ENCODE results near the gene LCOR.

The LCOR gene

GRCh38 chr10:96988426-96988825 is 156.3 kb downstream of the LCOR start:
- DNase-seq: no peak

DNA sequence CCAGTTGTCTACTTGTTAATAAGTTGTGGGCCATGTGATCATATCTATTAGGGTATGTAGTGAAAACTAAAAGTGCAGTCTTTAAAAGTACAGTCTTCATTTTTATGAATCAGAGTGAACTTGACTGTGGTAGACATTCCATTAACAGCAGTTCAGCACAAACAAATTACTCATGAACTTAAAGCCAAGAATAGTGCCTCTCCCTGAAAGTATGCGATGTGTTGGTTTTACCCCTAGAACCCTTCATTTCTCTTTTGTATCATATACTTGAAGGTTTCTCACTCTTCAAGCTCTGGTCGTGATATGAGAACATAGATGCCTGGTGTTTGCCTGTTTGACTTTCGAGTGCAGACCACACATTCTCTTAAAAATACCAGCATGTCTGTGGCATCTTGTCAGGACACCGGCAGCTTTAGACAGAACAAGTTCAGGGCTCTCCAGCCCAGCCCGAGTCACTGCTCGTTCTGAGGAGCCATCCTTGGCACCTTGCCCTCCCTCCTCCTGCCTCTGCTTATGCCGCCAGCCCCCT is 159.3 kb downstream of the LCOR start:
- no peak for DNase-seq

DNA sequence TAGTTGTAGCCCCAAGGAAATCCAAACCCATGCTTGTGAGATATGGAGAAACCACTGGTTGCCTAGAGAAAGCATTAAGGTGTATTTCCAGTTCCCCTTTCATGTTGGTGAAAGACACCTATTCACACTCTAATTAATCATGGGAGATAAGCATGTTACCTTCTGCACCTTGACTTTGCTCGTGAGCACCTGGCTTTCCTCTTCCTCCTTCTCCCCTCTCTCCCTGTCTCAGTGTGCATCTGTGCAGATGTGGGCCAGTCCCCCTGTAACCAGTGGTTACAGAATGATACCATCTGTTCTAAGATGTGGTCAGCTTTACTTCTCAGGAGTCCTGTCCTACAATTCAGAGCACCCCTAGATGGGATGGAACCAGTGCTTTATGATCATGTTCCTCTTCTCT is 160.6 kb downstream of the LCOR start:
- DNase-seq: no peak

GRCh38 chr10:96995851-96996250 is 163.8 kb downstream of the LCOR start:
- DNase-seq: no peak

DNA sequence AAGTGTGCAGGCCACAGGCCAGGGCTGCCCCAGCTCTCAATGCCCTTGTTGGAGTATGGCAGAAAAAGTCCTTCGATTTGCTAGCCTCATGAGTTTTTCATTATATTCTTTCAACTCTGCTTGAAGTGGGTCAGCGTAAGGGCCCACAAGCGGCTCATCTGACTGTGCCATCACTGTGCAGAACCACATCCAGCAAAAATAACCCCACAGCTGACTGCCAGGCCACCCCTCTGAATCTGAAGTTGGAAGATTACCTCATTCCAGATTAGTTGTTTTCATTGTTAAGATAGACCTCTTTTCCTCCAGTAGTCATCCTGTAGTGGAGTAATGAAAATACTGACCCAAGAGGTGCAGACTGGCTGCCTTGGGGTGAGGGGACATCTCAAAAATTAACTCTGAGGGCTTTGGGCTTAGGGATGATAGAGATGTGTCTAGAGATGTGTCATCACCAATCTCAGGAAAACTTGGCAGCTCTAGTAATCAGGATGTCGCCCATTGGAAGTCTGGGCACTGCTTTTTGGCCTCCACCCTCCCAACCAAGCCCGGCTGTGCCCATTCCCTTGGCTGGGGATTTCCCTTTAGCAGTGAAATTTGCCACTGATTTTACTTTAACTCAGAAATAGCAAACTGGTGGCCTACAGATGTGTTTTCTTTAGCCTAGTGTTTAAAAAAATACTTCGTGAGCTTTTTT is 164.3 kb downstream of the LCOR start:
- no peak for DNase-seq

DNA sequence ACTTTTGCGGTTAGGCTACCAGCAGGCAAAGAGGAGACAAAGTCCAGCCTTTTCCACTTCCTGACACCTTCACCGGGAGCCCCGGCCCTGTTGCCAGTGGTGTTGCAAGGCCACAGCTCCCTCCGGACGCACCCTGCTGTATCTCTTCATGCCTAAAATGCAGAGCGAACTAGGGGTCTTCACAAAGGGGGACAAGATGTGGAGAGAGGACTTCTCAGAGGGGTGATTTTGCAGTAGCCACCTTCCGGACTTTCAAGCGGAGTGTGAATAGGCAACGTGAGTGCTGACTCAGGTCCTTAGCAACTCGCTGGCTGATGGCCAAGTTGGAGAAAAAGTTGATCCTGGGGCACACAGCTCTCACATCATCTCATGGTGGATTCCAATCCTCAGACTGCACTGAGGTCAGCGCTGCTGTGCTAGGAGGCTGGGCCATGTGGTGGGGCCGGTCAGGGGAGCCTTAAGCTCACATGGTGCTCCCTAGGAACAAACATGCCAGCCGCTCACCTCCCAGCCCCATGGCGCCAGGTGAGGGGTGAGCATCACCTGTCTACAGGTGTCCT is 166.3 kb downstream of the LCOR start:
- no peak for DNase-seq

DNA sequence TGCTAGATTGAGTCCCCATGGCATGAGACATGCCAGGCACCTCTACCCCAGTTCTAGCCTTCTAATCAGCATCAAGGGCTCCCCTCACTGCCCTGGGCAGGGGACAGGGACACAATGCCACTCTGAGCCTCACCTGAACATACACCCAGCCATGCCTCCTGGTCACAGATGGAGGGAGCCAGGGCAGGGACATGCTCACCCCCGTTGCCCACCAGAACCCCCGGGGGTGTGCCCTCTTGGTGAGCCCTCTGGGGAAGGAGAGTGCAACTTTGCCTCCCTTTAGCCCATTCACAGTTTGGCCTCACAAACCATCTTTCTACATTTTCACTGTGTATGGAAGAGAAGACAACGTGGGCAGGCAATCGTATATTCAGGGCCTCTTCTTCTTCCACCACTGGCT is 167.2 kb downstream of the LCOR start:
- DNase-seq: no peak

DNA sequence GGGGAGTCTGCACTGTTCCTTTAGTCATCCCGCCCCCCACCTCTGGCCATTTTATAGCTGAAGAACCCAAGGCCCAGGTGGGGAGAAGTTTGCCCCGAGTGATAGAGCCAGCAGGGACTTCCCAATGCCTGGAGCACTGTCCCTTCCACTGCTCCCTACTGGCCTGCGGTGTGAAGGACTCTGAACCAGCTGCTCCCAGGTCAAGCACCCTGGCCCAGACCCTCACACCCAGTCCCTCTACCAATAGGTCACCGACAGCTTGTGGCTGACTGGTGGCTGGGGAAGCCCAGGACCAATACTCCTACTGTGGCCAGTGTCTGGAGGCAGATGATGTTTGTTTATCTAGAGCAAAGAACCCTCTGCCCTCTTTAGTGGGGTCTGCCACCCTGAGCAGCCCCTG is 167.9 kb downstream of the LCOR start:
- no peak for DNase-seq

GRCh38 chr10:97000487-97001182 is 168.5 kb downstream of the LCOR start:
- DNase-seq: no peak

DNA sequence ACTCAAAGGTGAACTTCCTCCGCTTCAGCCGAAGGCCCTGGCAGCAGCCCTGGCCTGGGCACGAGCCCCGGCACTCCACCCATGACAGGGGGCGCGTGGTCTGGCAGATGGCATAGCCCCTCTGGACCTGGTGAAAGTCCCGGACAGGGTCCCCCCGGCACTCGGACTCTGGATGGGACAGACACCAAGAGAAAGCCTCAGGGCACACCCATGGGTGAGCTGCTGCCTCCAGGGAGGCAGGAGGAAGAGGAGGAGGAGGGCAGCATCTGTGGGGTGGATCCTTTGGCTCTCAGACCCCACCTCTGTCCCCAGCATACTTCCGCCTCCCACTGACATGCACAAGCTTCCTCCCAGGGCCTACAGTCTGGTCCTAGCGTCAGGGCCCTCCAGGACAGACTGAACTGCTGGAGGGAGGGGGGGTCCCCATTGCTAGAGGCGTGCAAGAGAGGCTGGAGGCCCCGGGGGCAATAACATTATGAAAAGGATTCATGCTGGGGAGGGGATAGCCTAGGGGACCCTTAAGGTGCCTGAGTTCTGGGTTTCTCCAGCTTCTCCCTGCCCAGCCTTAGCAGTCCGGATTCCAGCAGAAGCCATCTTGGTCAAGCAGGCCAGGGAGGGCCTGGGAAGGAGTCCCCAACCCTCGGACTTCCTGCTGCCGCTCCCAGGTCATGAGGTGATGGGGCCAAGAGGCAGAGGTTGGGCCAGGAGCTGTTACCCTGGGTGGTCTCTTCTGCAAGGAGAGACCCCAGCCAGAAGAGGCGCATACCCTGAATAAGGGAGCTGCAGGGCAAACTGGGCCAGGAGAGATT is 169.3 kb downstream of the LCOR start:
- no peak for DNase-seq

DNA sequence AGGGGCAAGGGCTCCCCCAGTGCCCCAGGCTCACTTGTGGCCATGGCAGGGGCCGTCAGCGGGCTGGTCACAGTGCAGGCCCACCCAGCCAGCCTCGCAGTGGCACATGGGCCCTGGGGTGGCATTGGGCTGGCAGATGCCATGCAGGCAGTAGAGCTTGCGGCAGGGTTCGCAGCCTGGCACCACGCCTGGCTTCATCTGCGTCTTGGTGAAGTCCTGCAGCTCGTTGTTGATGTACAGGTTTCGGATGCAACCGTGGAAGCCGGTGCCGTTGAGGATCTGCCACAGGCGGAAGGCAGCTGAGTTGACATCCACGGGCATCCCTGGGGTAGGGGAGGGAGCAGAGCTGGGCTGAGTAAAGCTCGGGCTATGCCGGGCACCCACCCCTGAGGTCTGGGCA is 170.6 kb downstream of the LCOR start:
- no peak for DNase-seq

DNA sequence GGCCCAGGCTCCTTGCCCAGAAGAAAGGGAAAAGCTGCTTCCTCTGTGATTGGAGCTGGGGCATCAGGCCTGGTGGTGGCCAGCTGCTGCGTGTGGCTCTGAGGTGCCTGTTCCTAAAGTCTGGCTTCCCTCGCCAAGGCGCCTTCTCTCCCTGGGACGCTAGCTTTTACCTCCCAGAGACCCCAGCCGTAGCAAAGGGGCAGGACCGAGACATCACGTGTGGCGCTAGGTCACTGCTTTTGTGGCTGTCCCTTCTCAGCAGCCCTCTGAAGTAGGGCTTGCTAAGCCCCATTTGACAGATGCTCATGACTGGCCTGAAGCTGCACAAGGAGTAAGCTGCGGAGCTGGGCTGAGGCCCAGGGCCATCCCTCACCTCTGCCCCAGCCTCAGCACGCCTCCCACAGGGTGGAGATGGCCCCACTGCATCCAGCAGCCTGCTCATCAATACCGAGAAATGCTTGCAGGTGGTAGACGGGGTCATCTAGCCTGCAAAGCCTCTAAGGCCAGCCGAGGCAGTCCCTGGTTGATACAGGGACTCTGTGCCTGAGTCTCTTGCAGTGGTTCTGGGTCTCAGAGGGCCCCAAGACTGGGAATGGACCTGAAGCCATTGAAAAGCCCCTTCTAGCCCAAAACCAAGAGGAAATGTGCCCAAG is 171.2 kb downstream of the LCOR start:
- no peak for DNase-seq

- no peak for DNase-seq
These were observed 171.7 kb downstream of the LCOR start for GRCh38 chr10:97003804-97004201.

DNA sequence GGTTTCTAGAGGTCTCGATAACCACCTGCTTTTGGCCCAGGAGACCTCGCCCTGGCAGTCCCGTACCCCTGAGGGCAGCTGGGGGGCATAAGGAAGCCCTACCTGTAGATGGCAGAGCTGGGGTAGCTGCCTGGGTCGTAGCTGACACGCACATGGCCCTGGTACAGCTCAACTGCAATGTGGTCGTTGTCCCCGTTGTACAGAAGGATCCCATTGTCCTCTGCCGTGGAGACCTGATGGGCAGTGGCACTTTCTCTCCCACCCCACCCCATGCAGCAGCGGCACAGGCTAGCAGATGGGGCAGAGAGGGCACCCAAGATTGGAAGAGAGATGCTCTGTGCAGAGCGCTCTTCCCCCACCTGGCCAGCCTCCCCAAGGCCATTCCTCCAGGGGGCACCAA is 172.5 kb downstream of the LCOR start:
- no peak for DNase-seq

- no peak for DNase-seq
These were observed 173.3 kb downstream of the LCOR start for GRCh38 chr10:97005349-97005748.

DNA sequence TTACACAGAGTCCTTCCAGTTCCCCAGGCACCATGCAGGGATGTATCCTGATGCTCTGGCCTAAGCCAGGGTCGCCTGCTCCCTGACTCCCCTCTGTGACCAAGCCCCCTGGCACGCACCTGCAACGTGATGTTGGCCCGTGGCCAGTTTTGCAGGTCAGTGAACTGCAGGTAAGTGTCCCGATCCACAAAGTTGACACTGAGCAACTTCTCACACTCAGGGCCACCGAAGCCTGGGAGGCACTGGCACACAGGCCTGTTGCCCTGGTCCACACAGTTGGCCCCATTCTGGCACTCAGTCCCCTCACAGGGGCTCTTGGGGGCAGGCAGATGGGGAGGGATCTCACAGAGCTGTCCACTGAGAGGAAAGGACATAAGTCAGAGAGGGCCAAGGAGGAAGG is 174.3 kb downstream of the LCOR start:
- DNase-seq: no peak

DNA sequence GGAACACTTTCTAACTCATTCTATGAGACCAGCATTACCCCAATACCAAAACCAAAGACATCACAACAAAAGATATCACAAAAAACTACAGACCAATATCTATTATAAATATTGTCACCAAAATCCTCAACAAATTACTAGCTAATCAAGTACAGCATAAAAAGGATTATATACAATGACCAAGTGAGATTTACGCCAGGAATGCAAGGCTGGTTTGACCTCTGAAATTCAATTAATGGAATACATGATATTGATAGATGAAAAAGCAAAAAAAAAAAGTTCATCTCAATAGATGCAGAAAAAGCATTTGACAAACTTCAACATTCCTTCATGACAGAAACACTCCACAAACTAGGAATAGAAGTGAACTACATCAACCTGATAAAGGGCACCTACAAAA is 175.3 kb downstream of the LCOR start:
- no peak for DNase-seq

- DNase-seq: no peak
These were observed 178.7 kb downstream of the LCOR start for GRCh38 chr10:97010695-97011206.

- no peak for DNase-seq
These were observed 179.3 kb downstream of the LCOR start for GRCh38 chr10:97011397-97011796.

- no peak for DNase-seq
These were observed 180.4 kb downstream of the LCOR start for GRCh38 chr10:97012470-97012869.

GRCh38 chr10:97013568-97013967 is 181.5 kb downstream of the LCOR start:
- DNase-seq: no peak

DNA sequence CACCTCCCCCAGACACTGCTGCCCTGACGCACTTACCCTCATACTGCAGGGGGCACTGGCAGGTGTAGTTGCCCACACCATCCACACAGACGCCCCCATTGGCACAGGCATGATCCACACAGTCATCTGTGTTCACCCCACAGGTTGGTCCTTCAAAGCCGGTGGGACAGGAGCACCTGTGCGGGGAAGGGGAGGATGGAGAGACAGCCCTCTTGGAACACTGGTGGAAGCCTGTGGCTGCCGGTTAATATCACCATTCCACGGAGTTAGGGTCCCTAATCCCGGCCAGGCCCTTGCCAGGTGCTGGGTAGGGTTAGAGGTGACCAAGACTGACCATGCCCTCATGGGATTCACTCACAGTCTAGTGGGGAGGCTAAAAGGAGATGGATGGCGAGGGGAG is 181.9 kb downstream of the LCOR start:
- DNase-seq: no peak

DNA sequence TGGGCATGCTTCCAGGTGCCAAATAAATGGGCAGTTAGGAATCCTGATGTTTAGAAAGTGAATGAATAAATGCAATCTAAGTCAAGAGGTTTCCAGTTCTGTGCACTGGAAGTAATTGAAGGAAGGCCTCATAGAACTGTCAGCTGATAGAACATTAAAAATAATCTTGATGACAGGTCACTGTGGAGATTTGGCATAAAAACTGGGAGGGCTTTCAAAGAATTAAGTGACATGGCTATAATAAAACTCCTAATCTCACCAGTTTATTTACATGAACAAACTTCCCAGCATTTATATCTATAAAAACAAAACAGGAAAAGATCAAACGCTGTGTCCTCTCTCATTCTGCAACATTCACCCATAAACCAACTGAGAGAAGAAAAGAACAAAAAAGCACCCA is 183.1 kb downstream of the LCOR start:
- DNase-seq: no peak
